Activated T-cell treated with anti-CD3 and anti-CD28 coated beads, Interleukin-2, amount 50 U/mL, for 1 hour (primary cell): ENCODE results near the gene CDH2.
"Not testable (repeated sequence)": the region's sequence is repeated elsewhere in the genome, so short reads cannot be mapped to it uniquely, and the experiment has no call there.

Experiments used
- DNase-seq: peaks from one replicate; pipeline ENCODE4 v3.0.0-alpha.2; 2020

Gene CDH2

GRCh38 chr18:27970321-27970720 is 206.6 kb downstream of the CDH2 start:
- DNase-seq: no peak

GRCh38 chr18:27969206-27969605 is 207.7 kb downstream of the CDH2 start:
- DNase-seq: no peak

- DNase-seq: no peak
These were observed 208.8 kb downstream of the CDH2 start for GRCh38 chr18:27967913-27968824.

- no peak for DNase-seq
These were observed 210.0 kb downstream of the CDH2 start for GRCh38 chr18:27966881-27967280.

GRCh38 chr18:27964811-27965210 is 212.1 kb downstream of the CDH2 start:
- no peak for DNase-seq

GRCh38 chr18:27959101-27959500 is 217.8 kb downstream of the CDH2 start:
- DNase-seq: no peak

GRCh38 chr18:27956001-27956640 is 220.8 kb downstream of the CDH2 start:
- no peak for DNase-seq

- DNase-seq: no peak
These were observed 222.7 kb downstream of the CDH2 start for GRCh38 chr18:27954226-27954625.

GRCh38 chr18:27952741-27953140 is 224.2 kb downstream of the CDH2 start:
- no peak for DNase-seq

GRCh38 chr18:27950648-27951228 is 226.2 kb downstream of the CDH2 start:
- no peak for DNase-seq

- DNase-seq: no peak
These were observed 227.9 kb downstream of the CDH2 start for GRCh38 chr18:27948986-27949385.

- no peak for DNase-seq
These were observed 234.2 kb downstream of the CDH2 start for GRCh38 chr18:27942706-27943105.

GRCh38 chr18:27931535-27931934 is 245.4 kb downstream of the CDH2 start:
- DNase-seq: no peak

GRCh38 chr18:27922780-27923179 is 254.2 kb downstream of the CDH2 start:
- no peak for DNase-seq

- no peak for DNase-seq
These were observed 254.8 kb downstream of the CDH2 start for GRCh38 chr18:27921904-27922751.

- DNase-seq: no peak
These were observed 255.5 kb downstream of the CDH2 start for GRCh38 chr18:27921392-27921791.

- DNase-seq: no peak
These were observed 256.1 kb downstream of the CDH2 start for GRCh38 chr18:27920836-27921235.

- not testable (repeated sequence) for DNase-seq
These were observed 270.7 kb downstream of the CDH2 start for GRCh38 chr18:27906189-27906588.

GRCh38 chr18:27903906-27904305 is 273.0 kb downstream of the CDH2 start:
- DNase-seq: no peak

- no peak for DNase-seq
These were observed 275.3 kb downstream of the CDH2 start for GRCh38 chr18:27901424-27902226.
